GM19238 (cell line): Measurements from ENCODE around the gene ILRUN.
A peak's percentile ranks its signal among the peaks of the same experiment; 100 is the strongest.
"Not testable (repeated sequence)": the region's sequence is repeated elsewhere in the genome, so short reads cannot be mapped to it uniquely, and the experiment has no call there.

Experiments
- DNase-seq: peaks from one replicate; pipeline ENCODE4 v3.0.0; 2011; ENCODE audit warnings: low spot score; ENCODE audit not compliant: insufficient read length

Gene ILRUN

GRCh38 chr6:34696739-34697543 is at the start of gene ILRUN:
Gene ILRUN, minus strand, starts transcription at chr6:34696767. Its CDS starts 164 bp downstream, at chr6:34696603.
- DNase-seq: peak; percentile 79

GRCh38 chr6:34745277-34746103 is 48.9 kb upstream of the ILRUN start:
- no peak for DNase-seq

- not testable (repeated sequence) for DNase-seq
Measured at GRCh38 chr6:34744294-34744647, 47.7 kb upstream of the ILRUN start.

GRCh38 chr6:34743625-34744293 is 47.2 kb upstream of the ILRUN start:
- no peak for DNase-seq

- no peak for DNase-seq
Measured at GRCh38 chr6:34742094-34742493, 45.5 kb upstream of the ILRUN start.

- no peak for DNase-seq
Measured at GRCh38 chr6:34736823-34737222, 40.3 kb upstream of the ILRUN start.

- no peak for DNase-seq
Measured at GRCh38 chr6:34731393-34732060, 35.0 kb upstream of the ILRUN start.

- DNase-seq: no peak
Measured at GRCh38 chr6:34729631-34730470, 33.3 kb upstream of the ILRUN start.

GRCh38 chr6:34726055-34726454 is 29.5 kb upstream of the ILRUN start:
- DNase-seq: no peak

GRCh38 chr6:34723203-34723602 is 26.6 kb upstream of the ILRUN start:
- DNase-seq: no peak

GRCh38 chr6:34722451-34722850 is 25.9 kb upstream of the ILRUN start:
- DNase-seq: no peak

- DNase-seq: not testable (repeated sequence)
Measured at GRCh38 chr6:34720160-34720559, 23.6 kb upstream of the ILRUN start.

- DNase-seq: not testable (repeated sequence)
Measured at GRCh38 chr6:34719646-34720045, 23.1 kb upstream of the ILRUN start.

- no peak for DNase-seq
Measured at GRCh38 chr6:34718976-34719375, 22.4 kb upstream of the ILRUN start.

- DNase-seq: no peak
Measured at GRCh38 chr6:34717466-34717865, 20.9 kb upstream of the ILRUN start.

- DNase-seq: no peak
Measured at GRCh38 chr6:34714663-34715062, 18.1 kb upstream of the ILRUN start.

- DNase-seq: not testable (repeated sequence)
Measured at GRCh38 chr6:34712881-34713280, 16.3 kb upstream of the ILRUN start.

GRCh38 chr6:34709386-34709785 is 12.8 kb upstream of the ILRUN start:
- no peak for DNase-seq

GRCh38 chr6:34705241-34705640 is 8.7 kb upstream of the ILRUN start:
- no peak for DNase-seq

- no peak for DNase-seq
Measured at GRCh38 chr6:34701199-34701598, 4.6 kb upstream of the ILRUN start.
